AG04450 (cell line): ENCODE data around the gene SNRPD3. TPM values are rescaled to one million over a fixed set of nuclear protein-coding genes. Genes with fewer than 3 reads are reported as not detected.

Experiments used
- CTCF ChIA-PET: fragments of 300-600, 350-600 bp; formaldehyde crosslinking; extraction: SDS; loops from one replicate; lab custom pipeline; 2022; ENCODE audit warnings: antibody characterized with exemption, inconsistent platforms; lab: Charles Lee
- POLR2A ChIA-PET: fragments of 350-600 bp; formaldehyde crosslinking; extraction: SDS; loops from one replicate; lab custom pipeline; 2021; ENCODE audit warnings: antibody characterized with exemption, inconsistent platforms; lab: Yijun Ruan, JAX
- DNase-seq: peaks from one replicate; pipeline ENCODE4 v3.0.0-alpha.2; 2011; ENCODE audit warnings: low read depth, low spot score
- H3K27ac ChIP-seq: one replicate; pipeline ENCODE4 v1.5.1; 2012; ENCODE audit warnings: low read depth, low read length, control low read depth
- H3K27me3 ChIP-seq: one replicate; pipeline ENCODE4 v1.6.0; 2012; ENCODE audit warnings: low read length; ENCODE audit not compliant: control insufficient read depth, insufficient read depth
- H3K4me3 ChIP-seq: 2 replicates; pipeline ENCODE4 v1.5.1; 2011; ENCODE audit warnings: mild to moderate bottlenecking, low read depth, low read length, control low read depth
- H3K9me3 ChIP-seq: 2 replicates; pipeline ENCODE4 v1.5.1; 2012; ENCODE audit warnings: low read length; ENCODE audit not compliant: control insufficient read depth, insufficient read depth
- polyA plus RNA-seq: library from polyadenylated mRNA; depleted of rRNA; stranded (reverse); fragments of >200 nt; gene quantifications from 2 replicates; pipeline ENCODE4 v1.2.3, GENCODE V29; 2011
- TF ChIP-seq, protein P1 (sequence below): IDR thresholded peaks from 2 replicates; pipeline ENCODE4 v1.5.1; 2011; ENCODE audit warnings: low read depth, low read length, control low read depth, inconsistent platforms

Gene SNRPD3
- polyA plus RNA-seq, 1 experiment, result 187 TPM

DNA sequence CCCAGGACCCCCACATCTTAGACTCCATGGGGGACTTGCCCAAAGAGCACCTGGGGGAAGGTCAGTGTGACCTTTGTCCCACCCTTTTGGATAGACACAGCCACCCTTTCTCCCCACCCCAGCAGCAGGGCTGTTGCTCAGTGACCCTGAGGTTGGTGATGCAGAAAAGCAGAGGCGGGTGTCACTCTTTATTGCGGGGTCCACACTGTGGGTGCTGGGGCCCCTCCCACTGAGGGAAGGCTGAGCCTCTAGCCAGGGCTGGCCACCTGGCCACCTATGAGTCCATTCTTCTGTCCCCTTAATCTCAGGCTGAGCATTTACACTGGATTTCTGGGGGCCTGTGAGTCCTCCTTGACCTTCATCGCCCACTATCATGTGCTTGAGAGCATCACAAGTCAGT is 29.7 kb downstream of the SNRPD3 start:
- DNase-seq, result no peak
- POLR2A ChIA-PET, result no interaction called here
- CTCF ChIA-PET, result no interaction called here
- no peak overlapping the region for H3K27ac ChIP-seq
- no peaks in the 10 kb centered on the region for H3K9me3 ChIP-seq
- TF ChIP-seq, protein P1, sequence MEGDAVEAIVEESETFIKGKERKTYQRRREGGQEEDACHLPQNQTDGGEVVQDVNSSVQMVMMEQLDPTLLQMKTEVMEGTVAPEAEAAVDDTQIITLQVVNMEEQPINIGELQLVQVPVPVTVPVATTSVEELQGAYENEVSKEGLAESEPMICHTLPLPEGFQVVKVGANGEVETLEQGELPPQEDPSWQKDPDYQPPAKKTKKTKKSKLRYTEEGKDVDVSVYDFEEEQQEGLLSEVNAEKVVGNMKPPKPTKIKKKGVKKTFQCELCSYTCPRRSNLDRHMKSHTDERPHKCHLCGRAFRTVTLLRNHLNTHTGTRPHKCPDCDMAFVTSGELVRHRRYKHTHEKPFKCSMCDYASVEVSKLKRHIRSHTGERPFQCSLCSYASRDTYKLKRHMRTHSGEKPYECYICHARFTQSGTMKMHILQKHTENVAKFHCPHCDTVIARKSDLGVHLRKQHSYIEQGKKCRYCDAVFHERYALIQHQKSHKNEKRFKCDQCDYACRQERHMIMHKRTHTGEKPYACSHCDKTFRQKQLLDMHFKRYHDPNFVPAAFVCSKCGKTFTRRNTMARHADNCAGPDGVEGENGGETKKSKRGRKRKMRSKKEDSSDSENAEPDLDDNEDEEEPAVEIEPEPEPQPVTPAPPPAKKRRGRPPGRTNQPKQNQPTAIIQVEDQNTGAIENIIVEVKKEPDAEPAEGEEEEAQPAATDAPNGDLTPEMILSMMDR, result no peak
- no peaks in the 10 kb centered on the region for H3K27me3 ChIP-seq
- no peak overlapping the region for H3K4me3 ChIP-seq

DNA sequence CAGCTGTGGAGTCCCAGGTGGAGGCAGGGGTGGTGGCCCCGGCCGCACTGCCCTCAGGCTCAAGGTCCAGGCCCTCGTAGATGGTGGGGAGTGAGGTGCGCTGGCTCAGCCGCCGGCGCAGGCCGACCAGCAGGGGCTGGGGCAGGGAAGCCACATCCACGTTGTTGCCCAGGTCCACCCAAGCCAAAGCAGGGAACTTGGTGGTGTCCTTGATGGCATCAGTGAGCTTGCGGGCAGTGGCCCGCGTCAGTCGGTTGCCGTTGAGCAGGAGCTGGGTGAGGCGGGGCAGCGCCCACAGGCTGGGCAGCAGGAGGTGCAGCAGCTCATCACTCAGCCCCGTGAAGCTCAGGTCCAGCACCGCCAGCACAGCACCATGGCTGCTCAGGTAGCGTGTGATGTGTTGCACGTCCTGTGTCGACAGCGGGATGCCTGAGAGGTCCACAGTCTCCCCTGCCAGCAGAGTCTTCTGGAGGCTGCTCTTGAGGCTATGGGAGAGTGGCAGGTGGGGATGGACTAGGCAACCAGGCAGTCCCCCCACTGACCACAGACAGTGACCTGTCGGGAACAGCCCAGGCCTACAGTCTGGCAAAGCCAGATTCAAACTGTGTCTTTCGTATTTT is 30.2 kb downstream of the SNRPD3 start:
- no peak for DNase-seq
- Histone ChIP-seq H3K27ac (no peak overlapping the region), H3K9me3 (no peaks in the 10 kb centered on the region), H3K27me3 (no peaks in the 10 kb centered on the region), H3K4me3 (no peak overlapping the region)
- ChIA-PET CTCF (no interaction called here), POLR2A (no interaction called here)
- TF ChIP-seq, protein P1, result no peak

DNA sequence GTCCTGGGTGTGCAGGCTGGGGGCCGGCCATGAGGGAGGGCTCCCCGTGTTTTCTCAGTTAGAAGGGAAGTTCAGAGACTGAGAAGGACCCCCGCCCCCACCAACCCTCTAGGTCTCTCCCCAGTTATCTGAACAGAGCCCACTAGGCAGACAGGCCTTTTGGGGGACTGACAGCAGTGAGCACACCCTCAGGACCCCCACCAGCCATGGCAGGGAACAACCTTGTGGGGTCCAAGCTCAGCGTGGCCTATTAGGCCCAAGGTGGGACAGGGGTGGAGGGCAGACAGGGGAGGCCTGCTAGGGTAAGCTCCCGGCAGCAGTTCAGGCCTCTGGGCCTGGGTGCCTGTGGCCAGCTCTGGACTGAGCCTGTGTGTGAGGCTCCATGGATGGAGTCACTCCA is 31.5 kb downstream of the SNRPD3 start:
- Histone ChIP-seq H3K27ac (no peak overlapping the region), H3K27me3 (no peaks in the 10 kb centered on the region), H3K4me3 (no peak overlapping the region), H3K9me3 (no peaks in the 10 kb centered on the region)
- TF ChIP-seq, protein P1, result no peak
- no peak for DNase-seq
- POLR2A ChIA-PET, result no interaction called here
- CTCF ChIA-PET, result no interaction called here

DNA sequence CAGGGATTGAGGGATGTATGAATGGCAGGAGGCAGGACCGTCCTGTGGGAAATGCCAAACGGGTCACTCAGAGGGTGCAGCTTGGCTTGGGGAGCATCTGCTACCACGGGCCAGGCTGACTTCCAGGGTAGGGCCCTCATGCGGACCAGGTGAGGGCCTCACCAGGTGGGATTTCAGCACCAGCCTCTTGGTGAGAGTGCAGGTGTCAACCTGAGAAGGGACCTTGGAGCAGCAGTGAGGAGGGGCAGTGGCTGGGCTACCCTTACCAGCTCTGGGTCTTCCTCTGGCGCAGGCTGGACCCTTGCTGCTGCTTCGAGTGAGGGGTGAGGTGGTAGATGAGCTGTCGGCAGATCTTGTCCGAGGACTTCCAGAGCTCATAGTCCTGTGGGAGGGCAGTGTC is 32.1 kb downstream of the SNRPD3 start:
- CTCF ChIA-PET, result no interaction called here
- TF ChIP-seq, protein P1, result no peak
- no peak for DNase-seq
- Histone ChIP-seq H3K27ac (no peak overlapping the region), H3K9me3 (no peaks in the 10 kb centered on the region), H3K4me3 (no peak overlapping the region), H3K27me3 (no peaks in the 10 kb centered on the region)
- POLR2A ChIA-PET, result no interaction called here

DNA sequence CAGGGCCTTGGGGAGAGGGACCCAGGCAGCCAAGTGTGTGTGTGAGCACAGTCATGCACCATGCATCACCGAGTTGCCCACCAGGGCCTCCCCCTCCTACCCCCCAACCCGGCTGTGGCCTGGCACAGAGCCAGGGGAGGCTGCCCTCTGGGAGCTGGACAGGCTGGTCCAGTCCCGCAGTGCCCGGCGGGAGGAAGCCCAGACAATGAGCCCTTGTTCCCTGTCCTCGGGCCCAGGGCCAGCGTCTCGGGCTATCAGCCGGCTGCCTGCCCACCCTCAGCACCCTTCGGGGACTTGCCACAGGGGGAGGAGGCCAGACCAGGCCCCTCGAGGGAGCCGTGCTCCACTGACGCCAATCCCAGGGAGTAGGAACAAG is 32.6 kb downstream of the SNRPD3 start:
- H3K27me3 ChIP-seq, result no peaks in the 10 kb centered on the region
- H3K4me3 ChIP-seq, result no peak overlapping the region
- DNase-seq, result no peak
- TF ChIP-seq, protein P1, result no peak
- no peaks in the 10 kb centered on the region for H3K9me3 ChIP-seq
- POLR2A ChIA-PET, result no interaction called here
- CTCF ChIA-PET, result no interaction called here
- H3K27ac ChIP-seq, result no peak overlapping the region
